OCI-LY7 (cell line): ENCODE results near the gene ZNF79.

ENCODE experiments used
- EZH2phosphoT487 ChIP-seq: fragments of 200-600 bp; sonication (generic); IDR thresholded peaks from 2 replicates; pipeline ENCODE4 v1.6.1; 2018; ENCODE audit warnings: low read depth, borderline replicate concordance, mild to moderate bottlenecking, mixed run types, antibody characterized with exemption, low read length, moderate library complexity, mixed read lengths
- TF ChIP-seq, protein P1 (sequence below): fragments of 200-600 bp; sonication (generic); conservative IDR thresholded peaks from 2 replicates; pipeline ENCODE4 v1.5.1; 2014; ENCODE audit warnings: mild to moderate bottlenecking, antibody characterized with exemption, low read length, moderate library complexity, mixed read lengths

DNA sequence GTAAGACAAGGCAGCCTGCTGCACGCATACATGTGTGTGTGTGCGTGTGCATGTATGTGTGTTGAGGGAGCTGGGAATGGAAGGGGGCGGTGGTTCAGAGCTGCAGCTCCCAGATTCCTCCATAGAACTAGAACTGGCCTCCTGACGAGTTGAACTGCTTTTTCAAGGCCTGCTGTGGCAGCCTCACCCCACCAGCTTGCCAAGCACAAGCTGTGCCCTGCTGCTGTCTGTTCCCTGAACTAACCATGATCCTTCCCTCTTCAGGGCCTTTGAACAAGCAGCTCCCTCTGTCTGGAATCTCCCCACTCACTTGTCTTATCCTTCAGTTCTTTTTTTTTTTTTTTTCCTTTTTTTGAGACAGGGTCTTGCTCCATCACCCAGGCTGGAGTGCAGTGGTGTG, 49.8 kb downstream of the ZNF79 start:
- TF ChIP-seq, protein P1, sequence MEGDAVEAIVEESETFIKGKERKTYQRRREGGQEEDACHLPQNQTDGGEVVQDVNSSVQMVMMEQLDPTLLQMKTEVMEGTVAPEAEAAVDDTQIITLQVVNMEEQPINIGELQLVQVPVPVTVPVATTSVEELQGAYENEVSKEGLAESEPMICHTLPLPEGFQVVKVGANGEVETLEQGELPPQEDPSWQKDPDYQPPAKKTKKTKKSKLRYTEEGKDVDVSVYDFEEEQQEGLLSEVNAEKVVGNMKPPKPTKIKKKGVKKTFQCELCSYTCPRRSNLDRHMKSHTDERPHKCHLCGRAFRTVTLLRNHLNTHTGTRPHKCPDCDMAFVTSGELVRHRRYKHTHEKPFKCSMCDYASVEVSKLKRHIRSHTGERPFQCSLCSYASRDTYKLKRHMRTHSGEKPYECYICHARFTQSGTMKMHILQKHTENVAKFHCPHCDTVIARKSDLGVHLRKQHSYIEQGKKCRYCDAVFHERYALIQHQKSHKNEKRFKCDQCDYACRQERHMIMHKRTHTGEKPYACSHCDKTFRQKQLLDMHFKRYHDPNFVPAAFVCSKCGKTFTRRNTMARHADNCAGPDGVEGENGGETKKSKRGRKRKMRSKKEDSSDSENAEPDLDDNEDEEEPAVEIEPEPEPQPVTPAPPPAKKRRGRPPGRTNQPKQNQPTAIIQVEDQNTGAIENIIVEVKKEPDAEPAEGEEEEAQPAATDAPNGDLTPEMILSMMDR: no peak
- no peak for TF ChIP-seq EZH2phosphoT487
